ENCODE data around the gene CSRP2. TPM values are rescaled to one million over a fixed set of nuclear protein-coding genes. Genes with fewer than 3 reads are reported as not detected.

The CSRP2 gene
- total and polyA plus RNA-seq, 2 of the 8 experiments (the other 6 are each of a cell fraction or from before 2014, with no cell fraction given) = 149 to 227 TPM

DNA sequence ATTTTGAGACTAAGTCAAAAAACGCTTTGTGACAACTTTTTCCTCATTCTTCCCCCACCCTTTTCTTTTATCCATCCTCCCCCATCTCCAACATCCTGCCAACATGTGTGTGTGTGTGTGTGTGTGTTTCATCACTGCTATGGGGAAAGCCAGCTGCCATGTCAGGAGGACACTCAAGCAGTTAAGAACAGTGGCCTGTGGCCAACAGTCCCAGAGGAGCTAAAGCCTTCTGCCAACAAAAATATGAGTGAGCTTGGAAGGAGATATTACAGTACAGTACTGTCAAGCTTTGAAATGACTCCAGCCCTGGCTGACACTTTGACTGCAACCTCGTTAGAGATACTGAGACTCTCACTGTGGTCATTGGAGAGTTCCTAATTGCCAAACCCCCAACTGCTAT is 5.0 kb upstream of the CSRP2 start:
- no peak overlapping the region for H2BK120ac ChIP-seq (replicated peaks; ENCODE audit: low read depth, low read length)
- peaks cover 0 to 6% (median 5%) of the 10 kb centered on the region in 4 experiments; a peak in 5 of 7 replicates for H3K4me1 ChIP-seq (replicated peaks in 1 of 4; ENCODE audit: control insufficient read depth in 3 of 4, insufficient read depth in 4 of 4, low read length in 3 of 4)
- no peak overlapping the region for H4K91ac ChIP-seq (replicated peaks; ENCODE audit: insufficient read length, low read length)
- H3K79me1 ChIP-seq (ENCODE audit: low read depth, low read length) = no peaks in the 10 kb centered on the region
- H2BK15ac ChIP-seq (ENCODE audit: low read length) = no peak overlapping the region
- no peaks in the 10 kb centered on the region for H3K9me3 ChIP-seq (ENCODE audit: insufficient read depth in 2 of 2, low read depth in 1 of 2, low read length in 1 of 2)
- no peak overlapping the region for H3K4ac ChIP-seq (replicated peaks; ENCODE audit: insufficient read length, low read depth, low read length)
- H3K9ac ChIP-seq (replicated peaks in 1 of 4; ENCODE audit: extremely low read depth in 1 of 4, low read depth in 3 of 4, low read length in 3 of 4) = no peak overlapping the region
- H3K14ac ChIP-seq (ENCODE audit: insufficient read length) = no peak overlapping the region
- no peaks in the 10 kb centered on the region for H3K36me3 ChIP-seq (ENCODE audit: control insufficient read depth in 2 of 4, insufficient read depth in 4 of 4, low read length in 3 of 4)
- 81% methylated on average over 2 of the region's 2 CpGs; no CpG with 5 or more reads in 1 of the 2 experiments for WGBS, 2 experiments (ENCODE audit: extremely low coverage in 1 of 2, insufficient coverage in 1 of 2, insufficient read length in 1 of 2, insufficient replicate concordance in 2 of 2, low coverage in 1 of 2, low lambda C conversion rate in 2 of 2, missing lambda C conversion rate in 1 of 2)
- ChIA-PET POLR2A (ENCODE audit: partially characterized antibody) (interaction anchor here (1.1 to 1.3 kb wide), 3 partner anchors 8 to 17 kb away, joined by 3 read pairs; no protein-coding TSS in a partner anchor), CTCF (ENCODE audit: partially characterized antibody) (interaction anchor here (0.6 to 2.6 kb wide), 5 partner anchors 9 to 251 kb away, joined by 3 to 8 read pairs (median 5); no protein-coding TSS in a partner anchor)
- no peak overlapping the region for H4K8ac ChIP-seq (ENCODE audit: extremely low read depth, insufficient read depth, low read length)
- no peak overlapping the region for H2BK12ac ChIP-seq (ENCODE audit: low read depth, low read length)
- no peak overlapping the region for H3K4me2 ChIP-seq (ENCODE audit: insufficient read depth in 1 of 2, low read depth in 2 of 2, low read length in 2 of 2)
- no peaks in the 10 kb centered on the region for H4K20me1 ChIP-seq (replicated peaks in 1 of 2; ENCODE audit: control insufficient read depth in 1 of 2, insufficient read depth in 2 of 2, low read length in 2 of 2)
- H3K23me2 ChIP-seq (ENCODE audit: low read depth, low read length) = no peaks in the 10 kb centered on the region; the same call in 1 of the 2 replicates
- no peaks in the 10 kb centered on the region for H3K79me2 ChIP-seq (ENCODE audit: control insufficient read depth in 1 of 2, insufficient read depth in 2 of 2, low read length in 2 of 2)
- no peak overlapping the region for H3K4me3 ChIP-seq (ENCODE audit: extremely low read depth in 1 of 4, insufficient read depth in 2 of 4, low read depth in 3 of 4, low read length in 4 of 4)
- no peak overlapping the region for H2BK20ac ChIP-seq (ENCODE audit: low read length)
- H4K5ac ChIP-seq (ENCODE audit: insufficient read length, low read depth, low read length) = no peak overlapping the region
- no peak for DNase-seq (ENCODE audit: low read depth in 1 of 2, low spot score in 2 of 2)
- H3K56ac ChIP-seq (replicated peaks; ENCODE audit: insufficient read length, low read depth, low read length) = no peak overlapping the region
- FAIRE-seq = no peak
- H3K23ac ChIP-seq (ENCODE audit: insufficient read length) = no peak overlapping the region
- H3K18ac ChIP-seq (ENCODE audit: extremely low read depth, low read length) = no peak overlapping the region
- no peak overlapping the region for H2AK5ac ChIP-seq (ENCODE audit: low read depth, low read length)
- H3K27ac ChIP-seq (ENCODE audit: low read depth, low read length) = no peak overlapping the region
- no peak overlapping the region for H2AFZ ChIP-seq (ENCODE audit: low read length)
- no peak for TF ChIP-seq MAFK (IDR thresholded peaks at IDR 0.05; ENCODE audit: low read depth, low read length)
- TF ChIP-seq YY1 (IDR thresholded peaks at IDR 0.05; ENCODE audit: low read depth, low read length) = no peak
- no peak for TF ChIP-seq KDM4A (IDR thresholded peaks at IDR 0.05; ENCODE audit: low read depth, low read length, severe bottlenecking)
- no peak for TF ChIP-seq RXRA (IDR thresholded peaks at IDR 0.05; ENCODE audit: insufficient read depth, low read depth, low read length)
- no peak overlapping the region for H2BK5ac ChIP-seq (ENCODE audit: low read depth, low read length)
- H3K27me3 ChIP-seq (replicated peaks in 1 of 4; ENCODE audit: control insufficient read depth in 3 of 4, extremely low read depth in 1 of 4, insufficient read depth in 3 of 4, low read length in 3 of 4) = no peaks in the 10 kb centered on the region

Measured in H1 (cell line).